NCI-H1105 treated with DMSO at 0.1 percent for 48 hours (cell line): ENCODE data around the gene PIWIL4.

Experiments
- DNase-seq: peaks from one replicate; lab custom pipeline; 2025; lab: John Stamatoyannopoulos, UW

PIWIL4 gene

DNA sequence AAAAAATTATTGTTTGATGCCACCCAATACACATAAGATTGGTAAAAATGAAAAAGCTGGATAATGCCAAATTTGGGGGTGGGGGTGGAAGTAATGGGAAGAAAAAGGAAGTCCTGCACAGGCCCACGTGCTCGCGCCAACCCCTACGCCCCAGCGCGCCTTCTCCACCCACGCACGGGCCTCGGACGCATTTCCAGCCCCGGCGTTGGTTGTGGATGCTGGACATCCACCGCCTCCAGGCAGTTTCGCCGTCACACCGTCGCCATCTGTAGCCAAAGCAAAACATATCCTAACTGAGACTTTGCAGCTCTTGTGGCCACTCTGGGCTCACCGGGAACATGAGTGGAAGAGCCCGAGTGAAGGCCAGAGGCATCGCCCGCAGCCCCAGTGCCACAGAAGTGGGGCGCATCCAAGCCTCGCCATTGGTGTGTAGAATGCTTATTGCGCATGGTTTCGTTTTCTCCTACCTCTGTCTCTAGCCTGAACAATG lies at the start of gene PIWIL4:
PIWIL4 (plus strand) TSS at position 188 of the 490 bp plus-strand sequence; CDS start at position 339, 151 bp downstream.
- DNase-seq: no peak

DNA sequence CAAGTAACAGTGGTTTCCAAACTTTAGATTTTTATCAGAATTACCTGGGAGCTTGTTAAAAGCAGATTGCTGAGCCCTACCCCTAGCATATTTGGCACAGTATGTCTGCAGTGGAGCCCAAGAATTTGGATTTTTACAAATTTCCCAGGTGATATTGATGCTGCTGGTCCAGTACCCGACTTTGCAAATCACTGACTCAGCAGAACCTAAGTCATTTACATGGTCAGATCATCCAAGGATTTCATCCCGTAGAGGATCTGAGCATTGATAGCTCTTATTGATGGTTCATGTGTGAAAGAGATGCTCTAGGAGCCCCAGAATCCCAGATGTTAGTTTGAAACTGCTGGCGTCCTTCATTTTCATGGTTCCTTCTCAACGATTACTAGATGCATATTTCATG lies 48.9 kb upstream of the PIWIL4 start:
- DNase-seq: no peak

DNA sequence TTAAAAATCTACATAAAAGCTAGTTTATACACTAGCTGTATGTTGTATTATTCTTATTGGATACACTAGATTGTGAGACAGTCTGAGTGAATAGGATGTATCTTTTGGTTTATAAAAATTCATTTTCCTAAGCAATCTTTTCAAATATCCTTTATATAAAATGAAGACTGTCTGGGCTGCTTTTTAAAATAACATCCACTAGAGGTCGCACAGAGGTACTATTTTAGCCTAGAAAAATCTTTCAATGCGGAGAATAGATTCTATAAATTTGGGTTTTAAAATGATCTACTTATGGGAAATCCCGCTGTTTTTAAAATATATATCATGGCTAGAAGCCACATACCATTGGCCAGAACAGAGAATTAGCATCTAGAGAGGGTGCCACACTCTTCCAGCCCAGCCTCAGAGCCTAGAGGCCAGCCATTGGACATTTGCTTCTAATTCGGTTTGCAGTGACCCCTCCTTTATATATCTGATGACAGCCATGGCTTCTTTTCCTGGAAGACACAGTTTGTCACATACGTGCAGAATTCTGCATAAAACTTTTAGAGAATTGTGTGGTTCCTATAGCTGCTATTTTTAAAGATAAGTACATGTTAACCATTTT lies 47.6 kb upstream of the PIWIL4 start:
- DNase-seq: peak; percentile 51

DNA sequence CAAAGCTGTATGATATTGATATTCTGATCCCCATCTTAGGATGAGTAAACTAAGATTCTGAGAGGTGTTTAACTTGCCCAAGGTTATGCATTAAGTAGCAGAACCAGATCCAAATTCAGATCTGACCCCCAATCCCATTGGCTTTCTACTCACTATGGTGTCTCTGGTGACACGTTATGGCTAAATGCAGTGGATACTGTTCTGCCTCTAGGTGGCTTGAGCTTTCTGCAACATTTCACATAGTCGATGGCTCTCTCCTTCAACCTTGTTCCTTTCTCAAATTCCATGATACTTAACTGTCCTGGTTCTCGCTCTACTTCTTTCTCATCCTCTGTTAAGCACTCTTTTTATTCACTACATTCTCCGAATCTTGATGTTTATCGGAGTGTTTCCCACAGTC lies 45.5 kb upstream of the PIWIL4 start:
- no peak for DNase-seq

DNA sequence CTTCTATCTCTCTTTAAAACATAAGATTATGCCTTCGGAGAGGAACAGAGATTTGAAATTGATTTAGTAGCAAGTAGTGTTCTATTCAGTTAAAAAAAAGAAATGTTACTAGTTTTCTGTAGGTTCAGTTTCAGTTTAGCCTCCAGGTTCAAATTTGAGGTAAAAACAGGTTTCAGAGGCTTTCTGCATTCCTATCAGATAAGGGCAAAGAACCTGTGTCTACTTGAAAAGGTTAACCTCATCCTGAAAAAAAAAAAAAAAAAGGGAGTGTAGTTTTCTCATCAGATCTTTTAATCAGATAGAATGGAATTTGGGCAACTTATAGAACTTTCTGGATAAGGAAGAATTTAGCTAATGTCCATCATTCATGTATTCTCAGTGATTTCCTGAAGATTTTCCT lies 42.8 kb upstream of the PIWIL4 start:
- DNase-seq: no peak

DNA sequence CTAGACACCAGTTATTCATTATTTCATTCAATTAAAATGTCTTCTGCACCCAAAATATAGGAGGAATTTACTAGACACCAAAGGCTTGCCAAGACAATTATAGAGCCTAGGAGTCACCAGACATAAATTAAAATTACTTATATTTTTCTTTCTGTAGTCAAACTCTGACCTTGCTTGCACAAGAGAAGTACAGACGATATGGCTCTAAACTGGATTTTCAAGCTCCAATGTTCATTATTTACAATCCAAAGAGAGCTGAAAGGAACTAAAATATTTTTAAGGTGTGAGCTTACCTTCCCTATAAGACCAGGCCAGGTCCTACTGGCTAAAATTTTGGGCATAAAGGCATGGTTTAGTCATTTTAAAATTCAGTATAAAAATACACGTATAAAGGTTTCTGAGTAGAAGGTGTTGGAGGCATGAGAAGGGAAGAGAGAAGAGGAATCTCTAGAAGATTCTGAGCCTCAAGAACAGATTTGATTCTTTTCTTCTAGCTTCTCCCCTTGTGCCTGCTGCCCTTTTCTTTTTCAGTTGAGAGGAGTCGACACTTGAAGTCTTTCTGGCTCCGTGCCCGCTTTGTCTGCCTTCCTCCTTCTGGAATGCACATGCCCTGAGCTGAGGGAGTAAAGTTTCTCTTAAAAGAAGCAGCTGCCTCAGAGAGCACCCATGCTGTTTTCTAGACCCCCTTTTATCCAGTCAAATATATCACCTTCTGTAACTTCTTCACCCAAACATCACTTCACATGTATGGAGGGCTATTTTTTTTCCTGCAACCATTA lies 41.4 kb upstream of the PIWIL4 start:
- DNase-seq: peak; percentile 19

DNA sequence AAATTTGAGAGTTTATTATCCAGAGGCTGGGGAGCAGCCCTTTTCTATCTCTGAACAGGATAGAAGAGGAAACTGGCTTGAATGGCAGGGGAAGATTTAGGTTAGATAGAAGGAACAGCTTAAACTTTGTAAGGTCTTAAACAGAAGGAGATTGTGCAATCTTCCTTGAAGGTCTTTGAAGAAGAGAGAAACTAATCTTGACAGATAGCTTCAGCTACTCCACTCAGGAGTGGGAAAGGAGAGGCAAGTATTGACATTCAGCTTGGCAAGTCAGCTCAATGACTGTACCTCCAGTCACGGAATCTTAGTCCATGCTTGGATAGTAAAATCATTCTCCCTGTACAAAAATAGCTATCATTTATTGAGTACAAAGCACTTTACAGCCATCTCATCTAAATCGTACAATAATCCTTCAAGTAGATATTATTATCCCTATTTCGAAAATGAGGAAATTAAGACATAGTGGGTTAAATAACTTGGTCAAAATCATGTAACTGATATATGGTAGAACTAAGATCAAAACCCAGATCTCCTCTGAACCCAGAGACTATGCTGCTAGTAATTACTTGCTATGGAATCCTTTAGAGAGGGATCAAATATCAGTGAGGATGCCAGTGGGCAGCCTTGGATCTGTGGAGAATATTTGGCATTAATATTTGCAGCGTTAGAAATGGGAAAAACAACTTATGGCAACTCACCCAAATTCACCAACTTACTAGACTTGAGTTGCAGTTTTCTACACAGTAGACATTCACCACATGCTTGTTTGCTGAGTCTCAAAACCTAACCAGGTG lies 40.3 kb upstream of the PIWIL4 start:
- no peak for DNase-seq

DNA sequence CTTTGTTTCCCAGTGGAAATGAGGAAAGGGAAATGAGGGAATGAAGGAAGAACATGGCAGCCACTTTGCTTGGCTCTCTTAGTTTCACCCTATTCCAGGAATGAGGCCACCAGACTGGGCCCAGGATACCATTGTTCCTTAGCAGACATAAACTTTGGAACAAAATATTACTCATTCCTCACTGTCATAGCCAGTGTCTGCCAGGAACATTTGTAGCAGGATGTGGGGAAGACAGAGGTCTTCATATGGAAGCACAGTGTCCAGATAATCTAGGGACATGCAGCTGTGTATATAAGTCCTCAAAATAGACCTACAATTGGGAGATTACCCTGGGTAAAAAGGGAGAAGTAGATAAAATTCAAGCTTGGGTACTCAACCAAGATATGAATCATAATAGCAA lies 38.6 kb upstream of the PIWIL4 start:
- no peak for DNase-seq

DNA sequence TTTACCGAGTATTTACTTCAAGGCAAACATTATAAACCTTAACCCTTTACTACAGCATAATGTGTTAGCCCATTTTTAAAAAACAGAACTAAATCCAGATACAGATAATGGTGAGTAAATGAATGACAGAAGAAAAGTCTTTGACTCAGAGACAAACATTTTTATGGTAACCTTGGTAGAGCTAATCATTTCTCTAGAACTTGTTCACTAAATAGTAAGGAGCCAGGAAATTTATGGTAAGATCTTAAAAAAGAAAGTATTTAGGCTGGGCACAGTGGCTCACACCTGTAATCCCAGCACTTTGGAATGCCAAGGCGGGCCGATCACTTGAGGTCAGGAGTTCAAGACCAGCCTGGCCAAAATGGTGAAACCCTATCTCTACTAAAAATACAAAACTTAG lies 35.0 kb upstream of the PIWIL4 start:
- no peak for DNase-seq

DNA sequence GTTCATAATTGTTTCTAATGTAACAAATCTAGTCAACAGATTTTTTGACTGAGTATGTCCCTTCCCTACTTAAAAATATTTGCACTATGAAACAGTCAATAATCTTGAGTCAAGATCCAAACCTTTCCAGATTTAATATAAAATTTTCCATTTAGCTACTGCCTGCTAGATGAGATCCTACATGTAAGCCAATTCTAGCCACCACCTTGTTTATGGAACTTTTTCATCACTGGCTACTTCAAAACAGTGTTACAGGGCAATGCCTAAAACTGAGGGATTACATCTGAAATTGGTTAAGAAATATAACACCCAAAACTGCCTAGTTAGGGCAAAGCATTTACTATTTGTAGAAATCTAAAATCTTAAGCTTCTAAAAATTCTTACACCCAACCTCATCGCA lies 34.0 kb upstream of the PIWIL4 start:
- no peak for DNase-seq

DNA sequence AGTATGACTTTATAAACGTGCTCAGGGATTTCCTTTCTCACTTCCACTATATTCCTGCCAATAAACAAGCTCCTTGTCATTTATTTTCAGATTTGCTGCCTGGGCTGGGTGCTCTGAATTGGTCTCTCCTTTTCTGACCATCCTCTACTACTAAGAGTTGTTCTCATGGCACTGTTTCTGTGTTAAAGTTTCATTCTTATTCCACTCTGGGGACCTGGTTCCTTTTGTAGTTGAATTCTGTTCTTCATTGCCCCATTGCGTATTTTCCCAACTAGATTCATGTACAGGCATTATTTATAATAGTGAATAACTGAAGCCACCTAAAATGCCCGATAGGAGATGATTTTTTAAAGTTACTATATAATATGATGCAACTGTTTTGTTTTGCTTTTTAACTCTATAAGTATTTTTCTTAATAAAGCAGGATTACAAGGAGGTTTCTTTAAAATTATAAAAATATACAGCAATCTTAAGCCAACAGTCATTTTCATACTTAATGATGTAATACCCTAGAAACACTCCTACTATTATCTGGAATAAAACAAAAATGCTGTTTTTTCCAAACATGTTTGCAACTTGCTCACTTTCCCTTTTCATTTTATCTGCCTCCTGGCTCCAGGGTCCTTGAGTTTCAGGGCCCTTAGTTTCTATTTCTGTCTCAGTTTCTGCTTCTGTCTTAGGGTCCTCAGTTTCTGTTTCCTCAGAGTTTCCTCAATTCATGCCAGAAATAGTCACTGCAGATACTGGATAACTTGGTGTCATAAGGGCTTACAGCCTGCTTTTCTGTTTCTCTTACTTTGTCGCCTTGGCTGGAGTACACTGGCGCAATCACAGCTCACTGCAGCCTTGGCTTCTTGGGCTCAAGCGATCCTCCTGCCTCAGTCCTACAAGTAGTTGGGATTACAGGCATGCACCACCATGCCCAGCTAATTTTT lies 33.2 kb upstream of the PIWIL4 start:
- no peak for DNase-seq

DNA sequence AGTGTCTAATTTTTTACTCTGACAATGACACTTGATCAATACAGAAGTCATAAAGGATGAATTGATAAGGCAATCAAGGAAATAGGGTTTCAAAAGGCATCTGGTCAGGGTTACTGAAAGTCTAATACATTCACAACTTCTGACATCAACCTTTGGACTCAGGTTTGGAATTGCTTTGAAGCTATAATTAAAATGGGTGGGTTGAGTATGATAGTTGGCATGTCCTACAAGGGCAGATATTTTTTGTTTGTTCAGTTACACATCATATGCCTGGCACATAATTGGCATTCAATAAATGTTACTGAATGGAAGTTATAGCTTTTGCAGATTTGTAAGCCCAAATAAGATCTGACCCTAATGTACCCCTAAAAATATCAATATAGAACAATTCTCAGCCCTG lies 30.8 kb upstream of the PIWIL4 start:
- DNase-seq: no peak

DNA sequence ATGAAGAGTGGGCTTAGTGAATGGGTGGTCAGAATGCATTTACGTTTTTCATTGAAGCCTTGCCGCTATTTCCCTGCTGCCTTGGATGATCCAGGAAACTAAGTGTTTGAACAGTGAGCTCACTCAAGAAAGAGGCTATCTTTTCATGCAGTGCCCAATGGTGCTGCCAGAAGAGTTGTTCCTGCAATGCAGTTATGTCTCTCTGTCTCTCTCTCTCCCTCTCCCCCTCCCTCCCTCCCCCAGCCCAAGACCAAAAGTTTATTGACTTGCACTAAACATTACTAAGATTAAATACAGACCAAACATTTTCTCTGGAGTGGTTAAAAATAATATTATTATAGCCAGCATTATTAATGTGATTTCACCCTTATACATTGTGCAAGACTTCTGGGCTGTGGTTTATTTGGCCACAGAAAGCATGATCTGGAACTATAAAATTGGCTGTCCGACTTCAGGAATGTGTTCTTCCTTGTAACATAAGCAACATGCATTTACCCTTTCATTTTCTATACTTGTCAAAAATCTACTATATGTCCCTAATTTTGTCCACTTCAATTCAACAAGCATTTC lies 30.1 kb upstream of the PIWIL4 start:
- DNase-seq: no peak

DNA sequence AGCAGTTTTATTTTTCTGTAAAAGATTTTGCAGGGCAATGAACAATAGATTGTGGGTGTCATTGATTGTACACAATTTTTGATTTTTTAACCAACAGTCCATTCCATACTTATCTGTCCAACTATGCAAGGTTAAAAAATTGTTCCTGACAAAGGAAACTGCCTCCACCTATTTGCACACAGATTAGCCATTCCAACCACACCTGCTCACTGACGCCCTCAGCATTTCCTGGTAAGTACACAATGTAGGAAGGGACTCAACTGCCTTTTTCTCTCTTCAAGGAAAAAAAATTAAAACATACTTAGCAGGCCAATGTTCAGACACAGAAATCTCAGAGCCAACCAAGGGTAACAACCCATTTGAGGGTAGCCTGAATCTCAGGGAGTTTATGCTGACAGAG lies 27.7 kb upstream of the PIWIL4 start:
- no peak for DNase-seq

DNA sequence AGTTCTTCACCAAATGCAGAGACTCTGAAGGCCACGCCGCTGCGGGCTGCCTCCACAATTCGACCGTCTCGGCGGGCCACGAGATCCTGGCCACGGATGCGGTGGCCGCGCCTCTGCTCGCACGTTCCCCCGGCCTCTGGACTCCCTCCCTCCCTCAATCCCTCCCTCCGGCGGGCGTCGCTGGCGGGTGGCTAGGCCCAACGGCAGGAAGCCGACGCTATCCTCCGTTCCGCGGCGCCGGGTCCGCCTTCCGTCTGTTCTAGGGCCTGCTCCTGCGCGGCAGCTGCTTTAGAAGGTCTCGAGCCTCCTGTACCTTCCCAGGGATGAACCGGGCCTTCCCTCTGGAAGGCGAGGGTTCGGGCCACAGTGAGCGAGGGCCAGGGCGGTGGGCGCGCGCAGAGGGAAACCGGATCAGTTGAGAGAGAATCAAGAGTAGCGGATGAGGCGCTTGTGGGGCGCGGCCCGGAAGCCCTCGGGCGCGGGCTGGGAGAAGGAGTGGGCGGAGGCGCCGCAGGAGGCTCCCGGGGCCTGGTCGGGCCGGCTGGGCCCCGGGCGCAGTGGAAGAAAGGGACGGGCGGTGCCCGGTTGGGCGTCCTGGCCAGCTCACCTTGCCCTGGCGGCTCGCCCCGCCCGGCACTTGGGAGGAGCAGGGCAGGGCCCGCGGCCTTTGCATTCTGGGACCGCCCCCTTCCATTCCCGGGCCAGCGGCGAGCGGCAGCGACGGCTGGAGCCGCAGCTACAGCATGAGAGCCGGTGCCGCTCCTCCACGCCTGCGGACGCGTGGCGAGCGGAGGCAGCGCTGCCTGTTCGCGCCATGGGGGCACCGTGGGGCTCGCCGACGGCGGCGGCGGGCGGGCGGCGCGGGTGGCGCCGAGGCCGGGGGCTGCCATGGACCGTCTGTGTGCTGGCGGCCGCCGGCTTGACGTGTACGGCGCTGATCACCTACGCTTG lies 23.2 kb upstream of the PIWIL4 start, which contains the start of gene FUT4:
FUT4 (plus strand) TSS at position 227 of the 951 bp plus-strand sequence; CDS start at position 440, 213 bp downstream.
- DNase-seq: peak; percentile 37

DNA sequence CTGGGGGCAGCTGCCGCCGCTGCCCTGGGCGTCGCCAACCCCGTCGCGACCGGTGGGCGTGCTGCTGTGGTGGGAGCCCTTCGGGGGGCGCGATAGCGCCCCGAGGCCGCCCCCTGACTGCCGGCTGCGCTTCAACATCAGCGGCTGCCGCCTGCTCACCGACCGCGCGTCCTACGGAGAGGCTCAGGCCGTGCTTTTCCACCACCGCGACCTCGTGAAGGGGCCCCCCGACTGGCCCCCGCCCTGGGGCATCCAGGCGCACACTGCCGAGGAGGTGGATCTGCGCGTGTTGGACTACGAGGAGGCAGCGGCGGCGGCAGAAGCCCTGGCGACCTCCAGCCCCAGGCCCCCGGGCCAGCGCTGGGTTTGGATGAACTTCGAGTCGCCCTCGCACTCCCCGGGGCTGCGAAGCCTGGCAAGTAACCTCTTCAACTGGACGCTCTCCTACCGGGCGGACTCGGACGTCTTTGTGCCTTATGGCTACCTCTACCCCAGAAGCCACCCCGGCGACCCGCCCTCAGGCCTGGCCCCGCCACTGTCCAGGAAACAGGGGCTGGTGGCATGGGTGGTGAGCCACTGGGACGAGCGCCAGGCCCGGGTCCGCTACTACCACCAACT lies 22.4 kb upstream of the PIWIL4 start:
- DNase-seq: no peak

DNA sequence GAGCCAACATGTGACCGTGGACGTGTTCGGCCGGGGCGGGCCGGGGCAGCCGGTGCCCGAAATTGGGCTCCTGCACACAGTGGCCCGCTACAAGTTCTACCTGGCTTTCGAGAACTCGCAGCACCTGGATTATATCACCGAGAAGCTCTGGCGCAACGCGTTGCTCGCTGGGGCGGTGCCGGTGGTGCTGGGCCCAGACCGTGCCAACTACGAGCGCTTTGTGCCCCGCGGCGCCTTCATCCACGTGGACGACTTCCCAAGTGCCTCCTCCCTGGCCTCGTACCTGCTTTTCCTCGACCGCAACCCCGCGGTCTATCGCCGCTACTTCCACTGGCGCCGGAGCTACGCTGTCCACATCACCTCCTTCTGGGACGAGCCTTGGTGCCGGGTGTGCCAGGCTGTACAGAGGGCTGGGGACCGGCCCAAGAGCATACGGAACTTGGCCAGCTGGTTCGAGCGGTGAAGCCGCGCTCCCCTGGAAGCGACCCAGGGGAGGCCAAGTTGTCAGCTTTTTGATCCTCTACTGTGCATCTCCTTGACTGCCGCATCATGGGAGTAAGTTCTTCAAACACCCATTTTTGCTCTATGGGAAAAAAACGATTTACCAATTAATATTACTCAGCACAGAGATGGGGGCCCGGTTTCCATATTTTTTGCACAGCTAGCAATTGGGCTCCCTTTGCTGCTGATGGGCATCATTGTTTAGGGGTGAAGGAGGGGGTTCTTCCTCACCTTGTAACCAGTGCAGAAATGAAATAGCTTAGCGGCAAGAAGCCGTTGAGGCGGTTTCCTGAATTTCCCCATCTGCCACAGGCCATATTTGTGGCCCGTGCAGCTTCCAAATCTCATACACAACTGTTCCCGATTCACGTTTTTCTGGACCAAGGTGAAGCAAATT lies 21.7 kb upstream of the PIWIL4 start:
- DNase-seq: no peak

DNA sequence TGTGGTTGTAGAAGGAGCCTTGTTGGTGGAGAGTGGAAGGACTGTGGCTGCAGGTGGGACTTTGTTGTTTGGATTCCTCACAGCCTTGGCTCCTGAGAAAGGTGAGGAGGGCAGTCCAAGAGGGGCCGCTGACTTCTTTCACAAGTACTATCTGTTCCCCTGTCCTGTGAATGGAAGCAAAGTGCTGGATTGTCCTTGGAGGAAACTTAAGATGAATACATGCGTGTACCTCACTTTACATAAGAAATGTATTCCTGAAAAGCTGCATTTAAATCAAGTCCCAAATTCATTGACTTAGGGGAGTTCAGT lies 21.1 kb upstream of the PIWIL4 start:
- DNase-seq: no peak

DNA sequence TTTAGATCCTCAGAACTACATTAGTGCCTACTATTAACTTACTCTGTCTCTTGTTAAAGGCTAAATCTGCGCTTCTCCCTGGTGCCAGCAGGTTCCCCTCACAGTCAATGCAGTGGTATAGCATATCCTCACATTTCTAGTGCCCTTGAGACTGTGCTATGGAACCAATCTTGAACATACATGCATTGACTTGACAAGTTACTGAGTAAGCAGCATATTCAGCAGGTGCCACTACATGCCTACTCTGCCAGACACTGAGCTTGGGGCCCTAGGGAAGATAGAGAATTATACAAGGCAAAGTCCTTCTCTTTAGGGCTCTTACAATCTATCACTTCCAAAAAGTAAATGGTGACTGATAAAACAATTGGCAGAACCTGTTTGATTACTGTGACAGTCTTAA lies 20.3 kb upstream of the PIWIL4 start:
- peak; percentile 19 for DNase-seq
